Aorta (tissue), 5 donors: ENCODE measurements around the gene DCTN3. TPM values are rescaled to one million over a fixed set of nuclear protein-coding genes. Genes with fewer than 3 reads are reported as not detected.
"Not testable (repeated sequence)": the region's sequence is repeated elsewhere in the genome, so short reads cannot be mapped to it uniquely, and the experiment has no call there.

Experiments
- ATAC-seq: fragments of 200-7000 bp; cut with Tn5 transposase; one replicate; pipeline ENCODE4 v1.9.1; 2022; ENCODE audit warnings: moderate library complexity; ENCODE audit not compliant: low FRiP score
- DNase-seq, 2 donors: peaks; one replicate each; pipeline ENCODE4 v3.0.0-alpha.2; 2020
- H3K27ac ChIP-seq, 2 donors: one replicate each; pipeline ENCODE4 v1.5.1; 2013; ENCODE audit warnings: low read length in 2 of 2, mild to moderate bottlenecking in 2 of 2, moderate library complexity in 2 of 2, control low read depth in 1 of 2, inconsistent platforms in 1 of 2, low read depth in 1 of 2
- H3K27me3 ChIP-seq, 2 donors: one replicate each; pipeline ENCODE4 v1.6.1; 2013; ENCODE audit warnings: control low read depth in 1 of 2, low read length in 1 of 2, mild to moderate bottlenecking in 1 of 2, moderate library complexity in 1 of 2; ENCODE audit not compliant: insufficient read depth in 2 of 2, control insufficient read depth in 1 of 2
- H3K36me3 ChIP-seq, 2 donors: one replicate each; pipeline ENCODE4 v1.6.1; 2013; ENCODE audit warnings: control low read depth in 1 of 2, low read length in 1 of 2, mild to moderate bottlenecking in 1 of 2; ENCODE audit not compliant: insufficient read depth in 2 of 2, control insufficient read depth in 1 of 2
- H3K4me1 ChIP-seq, 2 donors: one replicate each; pipeline ENCODE4 v1.6.1; 2013; ENCODE audit warnings: low read length in 2 of 2, control low read depth in 1 of 2, mild to moderate bottlenecking in 1 of 2, moderate library complexity in 1 of 2; ENCODE audit not compliant: insufficient read depth in 2 of 2, control insufficient read depth in 1 of 2
- H3K4me3 ChIP-seq, 2 donors: one replicate each; pipeline ENCODE4 v1.5.1; 2013; ENCODE audit warnings: low read length in 2 of 2, control low read depth in 1 of 2, mild to moderate bottlenecking in 1 of 2
- H3K9me3 ChIP-seq: one replicate; pipeline ENCODE4 v1.6.1; 2013; ENCODE audit warnings: mild to moderate bottlenecking, low read length; ENCODE audit not compliant: control insufficient read depth
- WGBS, 2 donors: extraction: QIAGEN DNeasy Blood & Tissue Kit; methylation state at CpG; one replicate each; pipeline ENCODE4 v1.1.7; 2013; 5-methylcytosine and 5-hydroxymethylcytosine counted together
- intact Hi-C, 2 donors: fragments of 100-400 bp; cut with DNase I; formaldehyde crosslinking; loops; one replicate each; pipeline versions ENCODE4 v1.14.2 to v1.15.0; 2022
- polyA plus RNA-seq, 2 donors: library from polyadenylated mRNA; stranded (reverse); fragments of 200-250 nt; gene quantifications; one replicate each; pipeline ENCODE4 v1.2.3, GENCODE V29; 2013
- total RNA-seq, 2 donors: library from RNA; stranded (reverse); fragmentation: NEBNext Ultra II Directional; extraction: Animal tissue kit (Norgen Biotek cat#: 25700); gene quantifications; one replicate each; pipeline ENCODE4 v1.2.1, GENCODE V29; 2021
- donor health status: healthy with polysubstance abuse.
- donor health status: Bipolar disorder and iron deficiency.
- donor health status: DM: no; HTN: no; CAD: no.
- donor health status: DM: no; HTN: no; CAD: no.
- donor health status: DM: yes; HTN: yes; CAD: no.

DCTN3 gene
- total and polyA plus RNA-seq, 4 donors = 56.7 to 111 (median 83.8) TPM

DNA sequence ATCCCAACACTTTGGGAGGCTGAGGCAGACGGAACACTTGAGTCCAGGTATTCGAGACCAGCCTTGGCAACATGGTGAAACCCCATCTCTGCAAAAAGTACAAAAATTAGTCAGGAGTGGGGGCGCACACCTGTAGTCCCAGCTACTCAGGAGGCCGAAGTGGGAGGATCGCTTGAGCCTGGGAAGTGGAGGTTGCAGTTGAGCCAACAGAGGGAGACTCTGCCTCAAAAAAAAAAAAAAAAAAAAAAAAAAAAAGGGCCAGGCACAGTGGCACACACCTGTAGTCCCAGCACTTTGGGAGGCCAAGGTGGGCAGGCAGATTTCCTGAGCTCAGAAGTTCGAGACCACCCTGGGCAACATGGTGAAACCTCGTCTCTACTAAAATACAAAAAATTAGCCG is 19.0 kb upstream of the DCTN3 start:
- not testable (repeated sequence) for H3K36me3 ChIP-seq
- 89 to 92% methylated on average over 8 of the region's 8 CpGs for WGBS, 2 donors
- intact Hi-C loops = loop anchor here in 1 of 2 donors (5.0 kb wide), 1 partner anchor 63 kb away; no protein-coding TSS in a partner anchor

DNA sequence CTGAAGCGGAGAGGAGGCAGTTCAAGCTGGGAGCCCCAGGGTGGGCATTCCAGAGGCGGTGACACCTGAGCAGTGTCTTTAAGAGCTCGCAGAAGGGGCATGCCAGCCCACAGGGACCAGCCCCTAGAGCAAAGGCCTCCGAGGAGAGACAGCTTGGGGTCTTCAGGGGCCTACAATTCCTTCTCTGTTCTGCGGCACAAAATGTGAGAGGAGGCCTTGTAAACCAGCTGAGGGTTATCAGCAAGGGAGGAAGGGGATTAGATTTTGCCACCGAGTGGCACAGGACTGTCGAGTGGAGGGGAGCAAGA is 17.8 kb upstream of the DCTN3 start:
- Histone ChIP-seq H3K27me3 (no peaks in the 10 kb centered on the region), H3K9me3 (no peaks in the 10 kb centered on the region), H3K27ac (peak overlapping the region; percentile 6 to 26), H3K4me1 (no peaks in the 10 kb centered on the region), H3K4me3 (peak overlapping the region; percentile 17 to 49), H3K36me3 (no peaks in the 10 kb centered on the region)
- WGBS, 2 donors = 8 to 13% methylated on average over 7 of the region's 7 CpGs
- DNase-seq = no peak
- ATAC-seq = no peak
- intact Hi-C loops = loop anchor here in 1 of 2 donors (5.0 kb wide), 1 partner anchor 64 kb away; no protein-coding TSS in a partner anchor

More for the DNA sequence above, 19.0 kb upstream of the DCTN3 start:
- not testable (repeated sequence) for H3K4me1 ChIP-seq, H3K9me3 ChIP-seq, DNase-seq, H3K27me3 ChIP-seq, H3K4me3 ChIP-seq, ATAC-seq, H3K27ac ChIP-seq

DNA sequence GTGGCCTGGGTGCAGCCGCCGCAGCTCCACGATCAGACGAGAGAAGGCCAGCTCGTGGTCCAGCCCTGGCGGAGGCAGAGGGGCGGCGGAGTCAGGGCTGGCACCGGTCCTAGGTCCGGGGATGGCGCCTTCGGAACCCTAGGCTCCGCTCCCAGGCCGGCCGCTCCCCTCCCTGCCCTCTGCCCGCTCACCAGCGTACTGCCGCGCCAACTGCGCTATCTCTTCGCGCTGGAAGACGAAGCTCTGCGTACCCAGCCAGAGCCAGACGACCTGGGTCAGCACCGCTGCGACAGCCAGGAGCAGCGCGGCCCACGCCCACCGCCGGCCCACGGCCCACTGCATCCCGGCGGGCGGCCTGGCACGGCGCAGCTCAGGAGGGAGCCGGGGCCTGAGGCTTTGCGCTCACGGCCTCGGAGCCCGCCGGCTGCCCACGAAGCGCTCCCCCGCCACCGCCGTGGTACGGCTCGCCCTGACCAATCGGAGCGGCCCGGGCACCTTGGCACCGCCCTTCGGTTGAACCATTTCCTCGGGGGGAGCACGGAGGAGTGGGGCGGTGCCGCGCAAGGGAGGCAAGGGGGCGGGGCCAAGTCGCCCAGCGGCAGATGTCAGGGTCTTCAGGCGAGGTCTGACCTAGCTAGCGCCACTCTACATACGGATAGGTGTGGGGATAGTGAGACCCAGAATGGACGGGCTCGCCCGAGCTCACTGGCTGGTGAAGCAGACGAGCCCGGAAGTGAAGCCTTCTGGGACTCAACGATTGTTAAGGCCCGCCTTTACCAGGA is 17.3 kb upstream of the DCTN3 start, which contains the start of gene SIGMAR1:
SIGMAR1 (minus strand) TSS at position 432 of the 782 bp plus-strand sequence; CDS start at position 342, 90 bp downstream.
- no peaks in the 10 kb centered on the region for H3K9me3 ChIP-seq
- DNase-seq (peak; percentile 97 to 98), ATAC-seq (peak; percentile 98)
- no peaks in the 10 kb centered on the region for H3K27me3 ChIP-seq
- no peaks in the 10 kb centered on the region for H3K4me1 ChIP-seq
- H3K36me3 ChIP-seq = no peaks in the 10 kb centered on the region
- 0 to 1% methylated on average over 69 to 74 of the region's 74 CpGs for WGBS, 2 donors
- peak within 1 kb of the TSS; percentile 6 to 30 for H3K27ac ChIP-seq
- intact Hi-C loops = loop anchor here in 1 of 2 donors (5.0 kb wide), 1 partner anchor 65 kb away; no protein-coding TSS in a partner anchor
- H3K4me3 ChIP-seq = peak within 1 kb of the TSS; percentile 19 to 49

DNA sequence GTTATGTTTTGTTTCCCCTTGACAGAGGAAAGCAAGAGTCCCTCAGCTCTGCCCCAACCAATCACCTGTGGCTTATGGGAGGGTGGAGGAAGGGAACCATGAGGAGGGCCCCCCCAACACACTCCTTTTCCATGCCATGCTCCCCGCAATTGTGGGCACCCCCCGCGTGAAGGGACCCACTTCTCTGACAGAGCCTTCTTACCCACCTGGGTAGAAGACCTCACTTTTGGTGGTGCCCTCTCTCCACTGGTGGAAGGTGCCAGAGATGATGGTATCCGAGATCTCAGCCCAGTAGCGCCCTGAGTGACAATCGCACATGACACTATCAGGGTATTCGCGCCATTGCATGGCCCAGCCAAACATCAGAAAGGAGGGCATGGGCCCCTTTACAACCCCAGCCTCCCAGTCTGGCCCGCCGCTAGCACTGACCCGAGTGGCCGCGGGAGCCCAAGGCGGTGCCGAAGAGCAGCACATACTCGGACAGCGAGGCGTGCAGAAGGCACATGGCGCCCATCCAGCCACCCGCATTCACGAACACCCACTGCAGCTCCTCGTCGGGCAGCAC is 16.6 kb upstream of the DCTN3 start:
- intact Hi-C loops = loop anchor here in 1 of 2 donors (5.0 kb wide), 1 partner anchor 65 kb away; no protein-coding TSS in a partner anchor
- peak; percentile 67 to 87 for DNase-seq
- WGBS, 2 donors = 6 to 8% methylated on average over 22 to 23 of the region's 23 CpGs

DNA sequence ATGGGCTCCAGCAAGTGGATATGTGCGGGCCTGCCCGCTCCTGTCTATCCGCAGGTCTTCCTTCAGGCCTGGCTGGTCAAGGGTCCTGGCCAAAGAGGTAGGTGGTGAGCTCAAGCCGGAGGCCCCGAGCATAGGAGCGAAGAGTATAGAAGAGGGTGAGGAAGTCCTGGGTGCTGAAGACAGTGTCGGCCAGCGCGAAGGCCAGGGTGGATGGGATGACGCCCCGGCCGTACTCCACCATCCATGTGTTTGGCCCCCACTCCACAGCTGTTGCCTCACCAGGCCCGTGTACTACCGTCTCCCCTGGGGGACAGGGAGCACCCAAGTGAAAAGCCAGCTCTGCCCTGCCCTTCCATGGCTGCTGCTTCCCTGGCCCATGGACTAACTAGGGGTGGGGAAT is 15.3 kb upstream of the DCTN3 start:
- H3K4me3 ChIP-seq = no peak overlapping the region
- H3K27ac ChIP-seq = no peak overlapping the region
- ATAC-seq = no peak

More for the DNA sequence above, 16.6 kb upstream of the DCTN3 start:
- H3K4me1 ChIP-seq = no peaks in the 10 kb centered on the region
- no peak for ATAC-seq
- peak overlapping the region in 1 of 2 donors; percentile 19 for H3K4me3 ChIP-seq
- no peaks in the 10 kb centered on the region for H3K9me3 ChIP-seq
- no peaks in the 10 kb centered on the region for H3K36me3 ChIP-seq
- H3K27me3 ChIP-seq = no peaks in the 10 kb centered on the region
- no peak overlapping the region for H3K27ac ChIP-seq

DNA sequence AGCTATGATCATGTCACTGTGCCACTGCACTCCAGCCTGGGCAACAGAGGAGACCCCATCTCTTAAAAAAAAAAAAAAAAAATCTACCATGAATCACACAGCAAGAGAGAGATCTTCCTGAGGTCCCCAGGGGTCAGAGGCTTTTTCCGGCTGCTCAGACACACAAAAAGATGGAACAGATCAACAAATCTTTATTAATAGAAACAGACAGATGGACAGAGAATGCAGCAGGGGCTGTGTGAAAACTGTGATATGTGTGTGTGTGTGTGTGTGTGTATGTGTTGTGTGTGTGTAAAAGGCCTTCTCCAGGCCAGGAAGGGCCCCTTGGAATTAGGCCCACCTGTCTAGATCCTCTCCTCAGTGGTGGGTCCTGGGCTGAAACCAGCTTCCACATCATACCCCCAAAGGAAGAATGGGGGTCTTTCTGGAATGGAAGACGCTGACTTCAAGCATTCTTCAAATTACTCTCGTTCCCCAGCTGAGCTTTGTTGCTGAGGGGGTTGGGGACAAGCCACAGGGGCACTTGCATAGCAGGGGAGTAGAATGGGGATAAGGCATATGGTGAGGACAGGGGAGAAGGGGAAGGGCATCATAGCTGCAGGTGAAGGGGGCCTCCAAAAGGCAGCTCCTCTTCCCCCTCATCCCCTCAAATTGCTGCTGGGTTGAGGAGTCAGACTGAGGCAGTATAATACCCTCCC is 14.4 kb upstream of the DCTN3 start:
- H3K27ac ChIP-seq = no peak overlapping the region
- H3K36me3 ChIP-seq = no peaks in the 10 kb centered on the region
- intact Hi-C loops = loop anchor here in 1 of 2 donors (5.0 kb wide), 1 partner anchor 68 kb away; no protein-coding TSS in a partner anchor
- H3K4me1 ChIP-seq = no peaks in the 10 kb centered on the region
- WGBS, 2 donors = 58 to 69% methylated on average over 3 of the region's 3 CpGs
- no peak for DNase-seq
- no peaks in the 10 kb centered on the region for H3K27me3 ChIP-seq
- no peak for ATAC-seq
- no peak overlapping the region for H3K4me3 ChIP-seq
- no peaks in the 10 kb centered on the region for H3K9me3 ChIP-seq

More for the DNA sequence above, 15.3 kb upstream of the DCTN3 start:
- DNase-seq = no peak
- H3K9me3 ChIP-seq = no peaks in the 10 kb centered on the region
- no peaks in the 10 kb centered on the region for H3K4me1 ChIP-seq
- H3K36me3 ChIP-seq = no peaks in the 10 kb centered on the region
- H3K27me3 ChIP-seq = no peaks in the 10 kb centered on the region
- intact Hi-C loops = loop anchor here in 1 of 2 donors (5.0 kb wide), 1 partner anchor 67 kb away; no protein-coding TSS in a partner anchor
- 90% methylated on average over 14 of the region's 14 CpGs for WGBS, 2 donors

DNA sequence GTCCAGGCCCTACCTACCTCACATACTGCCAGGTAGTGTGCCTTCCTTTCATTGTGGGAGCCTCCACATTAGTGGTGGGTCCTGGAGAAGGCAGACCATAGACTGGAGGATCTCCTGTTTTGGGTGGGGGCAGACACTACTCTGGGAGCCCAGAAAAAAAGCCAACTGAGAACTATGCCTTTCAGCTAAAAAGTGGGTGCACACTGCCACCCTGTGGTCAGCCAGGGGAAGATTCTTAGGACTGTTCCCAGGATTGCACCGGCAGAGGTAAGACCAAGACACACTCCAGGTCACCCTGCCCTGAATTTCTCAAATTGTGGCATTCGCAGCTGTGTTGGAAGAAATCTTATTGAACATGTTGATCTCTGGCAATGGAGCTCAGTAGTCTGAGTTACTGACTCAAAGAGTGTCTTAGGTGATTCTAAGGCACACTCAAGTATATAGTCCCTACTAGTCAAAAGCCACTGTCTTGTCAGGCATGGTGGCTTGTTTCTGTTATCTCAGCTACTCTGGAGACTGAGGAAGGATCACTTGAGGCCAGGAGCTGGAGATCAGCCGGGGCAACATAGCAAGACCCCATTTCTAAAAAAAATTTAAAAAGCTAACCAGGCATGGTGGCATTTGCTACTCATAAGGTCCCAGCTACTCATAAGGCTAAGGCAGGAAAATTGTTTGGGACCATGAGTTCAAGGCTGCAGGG is 13.7 kb upstream of the DCTN3 start:
- DNase-seq = peak; percentile 76 to 85
- intact Hi-C loops = loop anchor here in 1 of 2 donors (2.0 kb wide), 1 partner anchor 21 kb away; the partner anchor contains the start of gene RPP25L
- Histone ChIP-seq H3K9me3 (no peaks in the 10 kb centered on the region), H3K27ac (no peak overlapping the region), H3K36me3 (no peaks in the 10 kb centered on the region), H3K27me3 (no peaks in the 10 kb centered on the region), H3K4me3 (no peak overlapping the region), H3K4me1 (no peaks in the 10 kb centered on the region)
- ATAC-seq = peak; percentile 62
- 20 to 21% methylated on average over 3 of the region's 3 CpGs for WGBS, 2 donors

DNA sequence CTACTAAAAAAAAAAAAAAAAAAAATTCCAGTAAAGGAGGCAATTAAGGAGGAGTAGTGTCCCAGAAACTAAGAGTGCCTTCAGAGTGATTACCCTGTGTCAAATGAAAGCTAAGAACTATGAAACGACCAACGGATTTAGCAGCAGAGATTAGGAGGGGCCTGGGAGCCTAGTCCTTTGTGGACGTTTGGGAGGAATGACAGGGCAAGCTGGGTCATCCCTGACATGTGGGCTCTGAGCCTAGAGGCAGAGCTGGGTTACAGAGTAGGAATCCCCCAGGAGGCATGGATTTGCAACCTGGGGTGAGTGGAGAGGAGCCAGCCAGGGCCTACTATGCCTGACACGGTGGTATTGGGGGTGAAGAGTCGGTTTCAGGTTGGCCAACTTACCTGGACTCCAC is 12.9 kb upstream of the DCTN3 start:
- no peaks in the 10 kb centered on the region for H3K9me3 ChIP-seq
- no peaks in the 10 kb centered on the region for H3K27me3 ChIP-seq
- H3K4me3 ChIP-seq = no peak overlapping the region
- DNase-seq (no peak), ATAC-seq (no peak)
- intact Hi-C loops = loop anchor here in 1 of 2 donors (2.0 kb wide), 1 partner anchor 20 kb away; the partner anchor contains the start of gene RPP25L
- H3K27ac ChIP-seq = no peak overlapping the region
- no peaks in the 10 kb centered on the region for H3K4me1 ChIP-seq
- 51 to 72% methylated on average over 5 of the region's 5 CpGs for WGBS, 2 donors
- H3K36me3 ChIP-seq = no peaks in the 10 kb centered on the region
